ENCODE measurements around the gene PTP4A2.

DNA sequence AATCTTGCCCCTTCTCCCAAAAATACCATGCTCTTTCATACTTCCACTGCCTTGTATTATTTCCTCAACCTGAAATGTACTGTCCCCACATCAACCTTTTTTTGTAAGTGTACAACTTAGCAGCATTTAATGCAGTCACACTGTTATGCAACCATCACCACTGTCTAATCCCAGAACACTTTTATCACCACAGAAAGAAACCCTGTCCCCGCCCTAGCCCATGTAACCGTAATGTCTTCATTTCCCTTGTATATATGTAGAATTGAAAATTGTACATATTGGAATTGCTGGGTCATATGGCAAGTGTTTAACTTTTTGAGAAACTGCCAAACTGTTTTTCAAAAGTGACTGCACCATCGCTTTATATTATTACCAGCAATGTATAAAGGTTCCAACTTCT is 37.4 kb downstream of the PTP4A2 start:
- TF ChIP-seq, protein P1, sequence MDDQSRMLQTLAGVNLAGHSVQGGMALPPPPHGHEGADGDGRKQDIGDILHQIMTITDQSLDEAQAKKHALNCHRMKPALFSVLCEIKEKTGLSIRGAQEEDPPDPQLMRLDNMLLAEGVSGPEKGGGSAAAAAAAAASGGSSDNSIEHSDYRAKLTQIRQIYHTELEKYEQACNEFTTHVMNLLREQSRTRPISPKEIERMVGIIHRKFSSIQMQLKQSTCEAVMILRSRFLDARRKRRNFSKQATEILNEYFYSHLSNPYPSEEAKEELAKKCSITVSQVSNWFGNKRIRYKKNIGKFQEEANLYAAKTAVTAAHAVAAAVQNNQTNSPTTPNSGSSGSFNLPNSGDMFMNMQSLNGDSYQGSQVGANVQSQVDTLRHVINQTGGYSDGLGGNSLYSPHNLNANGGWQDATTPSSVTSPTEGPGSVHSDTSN (IDR thresholded peaks at IDR 0.05): no peak
- TF ChIP-seq POLR2AphosphoS5 (IDR thresholded peaks at IDR 0.05; ENCODE audit: low read depth, low read length): no peak
- no peak for TF ChIP-seq YY1 (IDR thresholded peaks at IDR 0.05; ENCODE audit: low read depth)
- TF ChIP-seq, protein P2, sequence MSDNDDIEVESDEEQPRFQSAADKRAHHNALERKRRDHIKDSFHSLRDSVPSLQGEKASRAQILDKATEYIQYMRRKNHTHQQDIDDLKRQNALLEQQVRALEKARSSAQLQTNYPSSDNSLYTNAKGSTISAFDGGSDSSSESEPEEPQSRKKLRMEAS (IDR thresholded peaks at IDR 0.05; ENCODE audit: low read depth): no peak
- TF ChIP-seq SIN3A (IDR thresholded peaks at IDR 0.05; ENCODE audit: borderline replicate concordance, low read depth, low read length): no peak
- TF ChIP-seq, protein P3, sequence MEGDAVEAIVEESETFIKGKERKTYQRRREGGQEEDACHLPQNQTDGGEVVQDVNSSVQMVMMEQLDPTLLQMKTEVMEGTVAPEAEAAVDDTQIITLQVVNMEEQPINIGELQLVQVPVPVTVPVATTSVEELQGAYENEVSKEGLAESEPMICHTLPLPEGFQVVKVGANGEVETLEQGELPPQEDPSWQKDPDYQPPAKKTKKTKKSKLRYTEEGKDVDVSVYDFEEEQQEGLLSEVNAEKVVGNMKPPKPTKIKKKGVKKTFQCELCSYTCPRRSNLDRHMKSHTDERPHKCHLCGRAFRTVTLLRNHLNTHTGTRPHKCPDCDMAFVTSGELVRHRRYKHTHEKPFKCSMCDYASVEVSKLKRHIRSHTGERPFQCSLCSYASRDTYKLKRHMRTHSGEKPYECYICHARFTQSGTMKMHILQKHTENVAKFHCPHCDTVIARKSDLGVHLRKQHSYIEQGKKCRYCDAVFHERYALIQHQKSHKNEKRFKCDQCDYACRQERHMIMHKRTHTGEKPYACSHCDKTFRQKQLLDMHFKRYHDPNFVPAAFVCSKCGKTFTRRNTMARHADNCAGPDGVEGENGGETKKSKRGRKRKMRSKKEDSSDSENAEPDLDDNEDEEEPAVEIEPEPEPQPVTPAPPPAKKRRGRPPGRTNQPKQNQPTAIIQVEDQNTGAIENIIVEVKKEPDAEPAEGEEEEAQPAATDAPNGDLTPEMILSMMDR (IDR thresholded peaks at IDR 0.05): no peak
- no peak for TF ChIP-seq RXRA (IDR thresholded peaks at IDR 0.05; ENCODE audit: borderline replicate concordance, low read depth)
- TF ChIP-seq EZH2phosphoT487 (IDR thresholded peaks at IDR 0.05; ENCODE audit: borderline replicate concordance, low read depth): no peak
- TF ChIP-seq RFX5 (IDR thresholded peaks at IDR 0.05; ENCODE audit: low read length): no peak
- TF ChIP-seq, protein P4, sequence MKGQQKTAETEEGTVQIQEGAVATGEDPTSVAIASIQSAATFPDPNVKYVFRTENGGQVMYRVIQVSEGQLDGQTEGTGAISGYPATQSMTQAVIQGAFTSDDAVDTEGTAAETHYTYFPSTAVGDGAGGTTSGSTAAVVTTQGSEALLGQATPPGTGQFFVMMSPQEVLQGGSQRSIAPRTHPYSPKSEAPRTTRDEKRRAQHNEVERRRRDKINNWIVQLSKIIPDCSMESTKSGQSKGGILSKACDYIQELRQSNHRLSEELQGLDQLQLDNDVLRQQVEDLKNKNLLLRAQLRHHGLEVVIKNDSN (IDR thresholded peaks at IDR 0.05; ENCODE audit: borderline replicate concordance, low read depth): no peak
- TF ChIP-seq RCOR1 (IDR thresholded peaks at IDR 0.05; ENCODE audit: low read length): no peak
- TF ChIP-seq MXI1 (IDR thresholded peaks at IDR 0.05; ENCODE audit: low read depth, low read length): no peak
- TF ChIP-seq TCF12 (IDR thresholded peaks at IDR 0.05): no peak

All from SK-N-SH (cell line).